A549 (cell line): Measurements from ENCODE around the gene RELL2.

ENCODE experiments used
- EP300 ChIP-seq, 2 experiments: fragments of >200 bp; sonication (Bioruptor Twin); formaldehyde crosslinking; IDR thresholded peaks; 2 replicates in 1 of 2; 3 replicates in 1 of 2; pipeline ENCODE4 v1.6.1; 2016 to 2017
- MAZ ChIP-seq: fragments of 150-350 bp; IDR thresholded peaks from 2 replicates; pipeline ENCODE4 v1.6.1; 2014; ENCODE audit warnings: antibody characterized with exemption, low read depth, low read length, borderline replicate concordance
- PHF8 ChIP-seq: fragments of 200-600 bp; sonication (generic); IDR thresholded peaks from 2 replicates; pipeline ENCODE4 v1.6.1; 2016; ENCODE audit warnings: low read depth, mild to moderate bottlenecking, antibody characterized with exemption, moderate library complexity, borderline replicate concordance
- POLR2A ChIP-seq: IDR thresholded peaks from 2 replicates; pipeline ENCODE4 v1.6.1; 2012; ENCODE audit warnings: mild to moderate bottlenecking, low read length
- SREBF2 ChIP-seq: fragments of 450-650 bp; IDR thresholded peaks from 2 replicates; pipeline ENCODE4 v1.6.1; 2014; ENCODE audit warnings: mild to moderate bottlenecking, moderate library complexity
- ZC3H11A ChIP-seq: fragments of 450-650 bp; IDR thresholded peaks from 2 replicates; pipeline ENCODE4 v1.6.1; 2014; ENCODE audit warnings: antibody characterized with exemption, mild to moderate bottlenecking
- TF ChIP-seq, protein P1 (sequence below): fragments of >200 bp; sonication (Bioruptor Twin); formaldehyde crosslinking; IDR thresholded peaks from 3 replicates; pipeline ENCODE4 v1.5.1; 2016
- TF ChIP-seq, protein P2 (sequence below): IDR thresholded peaks from 2 replicates; pipeline ENCODE4 v1.6.1; 2012

DNA sequence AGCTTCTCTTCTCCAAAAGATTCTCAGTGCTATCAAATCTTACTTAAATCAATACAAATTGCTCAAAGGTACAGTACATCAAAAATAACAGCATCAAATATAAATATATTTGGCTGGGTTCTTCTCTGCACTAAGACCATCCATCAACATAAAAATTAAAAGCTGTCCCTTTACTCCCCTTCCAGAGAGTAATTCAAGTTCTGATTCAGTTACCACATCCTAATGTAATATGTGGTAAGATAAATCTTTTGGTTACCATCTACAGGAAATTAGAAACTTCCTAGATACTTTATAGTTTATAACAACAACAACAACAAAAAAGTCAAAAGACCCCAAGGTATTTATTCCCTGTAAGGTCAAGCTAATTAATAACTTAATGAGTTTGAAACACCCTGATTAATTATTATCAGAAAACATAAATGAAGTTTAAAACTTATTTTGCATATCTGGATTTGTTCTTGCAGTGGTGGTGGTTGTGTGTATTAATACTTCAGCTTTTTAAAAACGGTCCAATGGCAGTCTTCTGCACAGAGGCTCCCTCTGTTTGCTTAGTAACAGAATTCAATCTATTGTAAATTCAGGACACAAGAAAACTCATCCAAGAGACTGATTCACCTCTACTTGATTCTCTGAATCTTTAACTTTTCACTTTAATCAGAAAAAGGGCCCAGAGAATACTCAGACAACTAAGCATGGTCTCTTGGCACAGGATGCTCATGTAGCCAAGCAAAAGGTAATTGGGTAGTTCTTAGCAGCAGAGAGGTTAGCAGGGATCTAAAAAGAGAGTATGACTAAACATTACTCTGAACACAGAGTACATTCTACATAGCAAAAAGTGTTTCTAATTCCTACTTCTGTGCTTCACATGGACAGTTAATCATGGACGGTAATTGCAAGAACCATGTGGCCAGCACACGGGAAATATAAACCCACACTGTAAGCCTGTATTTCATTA, 38.1 kb upstream of the RELL2 start:
- TF ChIP-seq POLR2A (no peak), MAZ (no peak), ZC3H11A (no peak), EP300 (IDR thresholded peaks at IDR 0.05) (no peak), SREBF2 (no peak), PHF8 (no peak)
- TF ChIP-seq, protein P1, sequence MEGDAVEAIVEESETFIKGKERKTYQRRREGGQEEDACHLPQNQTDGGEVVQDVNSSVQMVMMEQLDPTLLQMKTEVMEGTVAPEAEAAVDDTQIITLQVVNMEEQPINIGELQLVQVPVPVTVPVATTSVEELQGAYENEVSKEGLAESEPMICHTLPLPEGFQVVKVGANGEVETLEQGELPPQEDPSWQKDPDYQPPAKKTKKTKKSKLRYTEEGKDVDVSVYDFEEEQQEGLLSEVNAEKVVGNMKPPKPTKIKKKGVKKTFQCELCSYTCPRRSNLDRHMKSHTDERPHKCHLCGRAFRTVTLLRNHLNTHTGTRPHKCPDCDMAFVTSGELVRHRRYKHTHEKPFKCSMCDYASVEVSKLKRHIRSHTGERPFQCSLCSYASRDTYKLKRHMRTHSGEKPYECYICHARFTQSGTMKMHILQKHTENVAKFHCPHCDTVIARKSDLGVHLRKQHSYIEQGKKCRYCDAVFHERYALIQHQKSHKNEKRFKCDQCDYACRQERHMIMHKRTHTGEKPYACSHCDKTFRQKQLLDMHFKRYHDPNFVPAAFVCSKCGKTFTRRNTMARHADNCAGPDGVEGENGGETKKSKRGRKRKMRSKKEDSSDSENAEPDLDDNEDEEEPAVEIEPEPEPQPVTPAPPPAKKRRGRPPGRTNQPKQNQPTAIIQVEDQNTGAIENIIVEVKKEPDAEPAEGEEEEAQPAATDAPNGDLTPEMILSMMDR, result no peak
- TF ChIP-seq, protein P2, sequence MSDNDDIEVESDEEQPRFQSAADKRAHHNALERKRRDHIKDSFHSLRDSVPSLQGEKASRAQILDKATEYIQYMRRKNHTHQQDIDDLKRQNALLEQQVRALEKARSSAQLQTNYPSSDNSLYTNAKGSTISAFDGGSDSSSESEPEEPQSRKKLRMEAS, result no peak
